ENCODE measurements around the gene C17orf78. TPM values are rescaled to one million over a fixed set of nuclear protein-coding genes. Genes with fewer than 3 reads are reported as not detected.
"Not testable (repeated sequence)": the region's sequence is repeated elsewhere in the genome, so short reads cannot be mapped to it uniquely, and the experiment has no call there.

Gene C17orf78
- total RNA-seq, 3 donors from 2014 or later = not detected

DNA sequence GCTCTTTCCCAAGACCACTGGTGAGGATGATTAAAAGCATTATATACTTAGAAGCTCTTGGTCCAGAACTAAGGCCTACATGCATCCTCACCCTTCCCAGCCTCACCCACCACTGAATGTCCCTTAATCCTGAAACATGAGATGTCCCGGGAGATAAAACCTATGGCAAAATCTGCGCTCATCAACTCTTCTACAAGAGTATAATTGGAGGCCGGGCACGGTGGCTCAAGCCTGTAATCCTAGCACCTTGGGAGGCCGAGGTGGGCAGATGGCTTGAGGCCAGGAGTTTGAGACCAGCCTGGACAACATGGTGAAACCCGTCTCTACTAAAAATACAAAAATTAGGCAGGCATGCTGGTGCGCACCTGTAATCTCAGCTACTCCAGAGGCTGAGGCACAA is 17.6 kb downstream of the C17orf78 start:
- intact Hi-C loops (cut with DNase I; ENCODE audit: low total_unique reads) = no loop called here
- TF ChIP-seq, protein P1, sequence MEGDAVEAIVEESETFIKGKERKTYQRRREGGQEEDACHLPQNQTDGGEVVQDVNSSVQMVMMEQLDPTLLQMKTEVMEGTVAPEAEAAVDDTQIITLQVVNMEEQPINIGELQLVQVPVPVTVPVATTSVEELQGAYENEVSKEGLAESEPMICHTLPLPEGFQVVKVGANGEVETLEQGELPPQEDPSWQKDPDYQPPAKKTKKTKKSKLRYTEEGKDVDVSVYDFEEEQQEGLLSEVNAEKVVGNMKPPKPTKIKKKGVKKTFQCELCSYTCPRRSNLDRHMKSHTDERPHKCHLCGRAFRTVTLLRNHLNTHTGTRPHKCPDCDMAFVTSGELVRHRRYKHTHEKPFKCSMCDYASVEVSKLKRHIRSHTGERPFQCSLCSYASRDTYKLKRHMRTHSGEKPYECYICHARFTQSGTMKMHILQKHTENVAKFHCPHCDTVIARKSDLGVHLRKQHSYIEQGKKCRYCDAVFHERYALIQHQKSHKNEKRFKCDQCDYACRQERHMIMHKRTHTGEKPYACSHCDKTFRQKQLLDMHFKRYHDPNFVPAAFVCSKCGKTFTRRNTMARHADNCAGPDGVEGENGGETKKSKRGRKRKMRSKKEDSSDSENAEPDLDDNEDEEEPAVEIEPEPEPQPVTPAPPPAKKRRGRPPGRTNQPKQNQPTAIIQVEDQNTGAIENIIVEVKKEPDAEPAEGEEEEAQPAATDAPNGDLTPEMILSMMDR (IDR thresholded peaks at IDR 0.05) = no peak
- no peak for TF ChIP-seq POLR2A (IDR thresholded peaks at IDR 0.05)
- TF ChIP-seq POLR2AphosphoS5 (IDR thresholded peaks at IDR 0.05) = no peak
- no peaks in the 10 kb centered on the region for H3K9me3 ChIP-seq

DNA sequence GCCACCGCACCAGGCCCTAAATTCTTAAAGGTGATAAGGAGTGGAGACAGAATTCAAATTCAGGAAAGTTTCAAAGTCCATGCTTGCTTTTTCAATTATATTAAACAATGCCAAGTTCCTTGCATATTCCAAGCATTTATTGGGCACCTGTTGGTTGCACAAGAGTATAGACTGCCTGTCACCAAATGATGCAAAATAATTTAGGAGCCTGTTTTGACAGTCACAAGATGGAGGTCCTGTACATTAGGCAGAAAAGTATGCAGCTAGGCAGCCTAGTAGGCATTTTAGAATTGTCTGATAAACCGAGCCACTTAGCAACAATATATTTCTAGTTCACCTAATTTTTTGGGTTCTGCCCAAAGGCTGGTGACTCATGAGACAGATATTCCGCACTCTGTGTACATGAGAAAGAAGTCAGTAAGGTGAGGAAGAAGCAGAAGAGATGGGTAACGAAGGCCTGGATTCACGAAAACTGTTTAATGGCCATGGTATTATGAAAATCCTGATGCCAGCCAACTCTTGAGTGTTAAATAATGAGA is 23.5 kb downstream of the C17orf78 start:
- Histone ChIP-seq H3K4me3 (no peak overlapping the region), H3K4me1 (no peaks in the 10 kb centered on the region), H3K9me3 (no peaks in the 10 kb centered on the region), H3K27ac (no peak overlapping the region), H3K36me3 (no peaks in the 10 kb centered on the region), H3K27me3 (no peaks in the 10 kb centered on the region)
- no peak for DNase-seq (ENCODE audit: low spot score in 2 of 2)
- TF ChIP-seq POLR2A (IDR thresholded peaks at IDR 0.05) = no peak
- TF ChIP-seq, protein P1 (IDR thresholded peaks at IDR 0.05) = no peak
- intact Hi-C loops (cut with DNase I; ENCODE audit: low total_unique reads) = no loop called here

More for the DNA sequence above, 17.6 kb downstream of the C17orf78 start:
- H3K27me3 ChIP-seq = no peaks in the 10 kb centered on the region
- H3K27ac ChIP-seq = no peak overlapping the region
- no peak for DNase-seq (ENCODE audit: low spot score in 2 of 2)
- no peaks in the 10 kb centered on the region for H3K4me1 ChIP-seq
- H3K4me3 ChIP-seq = no peak overlapping the region
- no peaks in the 10 kb centered on the region for H3K36me3 ChIP-seq

DNA sequence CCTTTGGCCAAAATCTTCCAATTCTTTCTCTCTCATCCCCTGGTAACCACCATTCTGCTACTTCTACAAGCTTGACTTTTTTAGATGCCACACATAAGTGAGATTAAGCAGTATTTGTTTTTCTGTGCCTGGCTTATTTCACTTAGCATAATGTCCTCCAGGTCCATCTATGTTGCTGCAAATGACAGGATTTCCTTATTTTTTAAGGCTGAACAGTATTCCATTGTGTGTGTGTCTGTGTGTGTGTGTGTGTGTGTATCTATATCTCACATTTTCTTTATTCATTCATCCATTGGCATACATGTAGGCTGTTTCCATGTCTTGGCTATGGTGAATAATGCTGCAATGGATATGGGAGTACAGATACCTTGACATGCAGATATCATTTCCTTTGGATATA is 24.7 kb downstream of the C17orf78 start:
- TF ChIP-seq POLR2AphosphoS5 (IDR thresholded peaks at IDR 0.05) = no peak
- TF ChIP-seq, protein P1 (IDR thresholded peaks at IDR 0.05) = no peak
- TF ChIP-seq POLR2A (IDR thresholded peaks at IDR 0.05) = no peak
- H3K27me3 ChIP-seq = no peaks in the 10 kb centered on the region
- DNase-seq (ENCODE audit: low spot score in 2 of 2) = no peak
- H3K27ac ChIP-seq = no peak overlapping the region
- no peaks in the 10 kb centered on the region for H3K9me3 ChIP-seq
- no peak overlapping the region for H3K4me3 ChIP-seq
- intact Hi-C loops (cut with DNase I; ENCODE audit: low total_unique reads) = no loop called here
- H3K4me1 ChIP-seq = no peaks in the 10 kb centered on the region
- H3K36me3 ChIP-seq = no peaks in the 10 kb centered on the region

DNA sequence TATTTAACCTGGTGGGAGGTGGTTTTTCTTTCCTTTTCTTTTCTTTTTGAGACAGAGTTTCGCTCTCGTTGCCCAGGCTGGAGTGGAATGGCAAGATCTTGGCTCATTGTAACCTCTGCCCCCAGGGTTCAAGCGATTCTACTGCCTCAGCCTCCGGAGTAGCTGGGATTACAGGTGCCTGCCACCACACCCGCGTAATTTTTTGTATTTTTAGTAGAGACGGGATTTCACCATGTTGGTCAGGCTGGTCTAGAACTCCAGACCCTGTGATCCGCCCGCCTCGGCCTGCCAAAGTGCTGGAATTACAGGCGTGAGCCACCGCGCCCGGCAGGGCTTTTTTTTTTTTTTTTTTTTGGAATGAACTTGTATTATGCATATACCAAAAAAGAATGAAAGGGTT is 29.7 kb downstream of the C17orf78 start:
- H3K4me1 ChIP-seq; H3K27me3 ChIP-seq; intact Hi-C loops (cut with DNase I; ENCODE audit: low total_unique reads); H3K27ac ChIP-seq; DNase-seq (ENCODE audit: low spot score in 2 of 2); H3K9me3 ChIP-seq; H3K36me3 ChIP-seq: not testable (repeated sequence)
- peak overlapping the region; percentile 64 to 97 (median 79) for H3K4me3 ChIP-seq

DNA sequence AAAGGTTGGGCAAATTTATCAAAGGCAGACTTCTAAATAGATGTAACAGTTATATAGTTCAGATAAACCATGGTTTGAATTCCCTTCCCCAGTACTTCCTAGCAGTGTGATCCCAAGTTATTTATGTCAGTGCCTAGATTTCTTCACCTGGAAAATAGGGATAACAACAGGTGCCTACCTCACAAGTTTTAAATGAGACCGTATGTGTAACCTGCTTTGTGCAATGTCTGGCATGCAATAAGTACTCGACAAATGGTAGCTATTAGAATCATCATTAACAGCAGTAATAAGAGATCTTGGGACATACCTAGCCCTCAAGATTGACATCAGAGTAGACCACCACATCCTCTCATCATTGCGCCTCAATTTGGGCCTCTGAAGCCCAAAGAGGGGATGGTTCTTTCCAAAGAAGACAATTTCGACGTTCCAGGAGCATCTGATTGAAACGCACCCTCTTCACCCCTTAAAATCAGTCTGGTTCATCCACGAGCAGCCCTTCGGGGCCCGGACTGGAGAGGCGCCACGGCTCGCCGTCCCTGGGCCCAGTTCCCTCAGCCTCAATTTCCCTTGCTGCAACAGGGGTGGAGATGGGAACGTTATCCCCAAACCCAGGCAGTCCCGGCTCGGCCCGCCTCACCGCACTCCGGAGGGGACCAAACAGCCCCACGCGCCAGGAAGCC is 30.3 kb downstream of the C17orf78 start:
- H3K4me3 ChIP-seq = peak overlapping the region; percentile 64 to 97 (median 79)
- H3K27ac ChIP-seq = peak overlapping the region; percentile 93 to 99
- intact Hi-C loops (cut with DNase I; ENCODE audit: low total_unique reads) = no loop called here
- no peaks in the 10 kb centered on the region for H3K27me3 ChIP-seq
- DNase-seq (ENCODE audit: low spot score in 2 of 2) = no peak
- H3K4me1 ChIP-seq = no peaks in the 10 kb centered on the region
- H3K36me3 ChIP-seq = no peaks in the 10 kb centered on the region
- H3K9me3 ChIP-seq = no peaks in the 10 kb centered on the region
- no peak for TF ChIP-seq POLR2AphosphoS5 (IDR thresholded peaks at IDR 0.05)
- TF ChIP-seq POLR2A (IDR thresholded peaks at IDR 0.05) = no peak
- TF ChIP-seq, protein P1 (IDR thresholded peaks at IDR 0.05) = no peak

Data from breast epithelium (tissue), 4 donors.